SK-N-MC (cell line): ENCODE data around the gene ADARB2.

ENCODE experiments used
- EZH2 ChIP-seq: fragments of 200-600 bp; sonication (generic); IDR thresholded peaks from one replicate; pipeline ENCODE4 v1.6.1; 2017; ENCODE audit warnings: antibody characterized with exemption
- POLR2AphosphoS5 ChIP-seq: IDR thresholded peaks from 2 replicates; pipeline ENCODE4 v1.6.1; 2012; ENCODE audit warnings: mild to moderate bottlenecking, low read depth, low read length, borderline replicate concordance

GRCh38 chr10:1400101-1401070 lies 336.9 kb downstream of the ADARB2 start:
- TF ChIP-seq POLR2AphosphoS5 (no peak), EZH2 (no peak)
